Ascending aorta (tissue), 2 donors: ENCODE measurements around the gene C16orf92. TPM values are rescaled to one million over a fixed set of nuclear protein-coding genes. Genes with fewer than 3 reads are reported as not detected.

Source experiments
- DNase-seq, 2 donors: peaks; one replicate each; pipeline ENCODE4 v3.0.0-alpha.2; 2019; ENCODE audit warnings: low spot score in 2 of 2
- H3K27ac ChIP-seq, 2 donors: fragments of 200-600 bp; sonication (generic); one replicate each; pipeline ENCODE4 v1.5.1; 2016 to 2017; ENCODE audit warnings: mild to moderate bottlenecking in 1 of 2
- H3K27me3 ChIP-seq: fragments of 200-600 bp; sonication (generic); one replicate; pipeline ENCODE4 v1.5.1; 2017
- H3K36me3 ChIP-seq, 2 donors: fragments of 200-600 bp; sonication (generic); one replicate each; pipeline ENCODE4 v1.5.1; 2016
- H3K4me1 ChIP-seq, 2 donors: fragments of 200-600 bp; sonication (generic); one replicate each; pipeline ENCODE4 v1.5.1; 2016 to 2017; ENCODE audit warnings: mild to moderate bottlenecking in 1 of 2
- H3K4me3 ChIP-seq, 2 donors: fragments of 200-600 bp; sonication (generic); one replicate each; pipeline ENCODE4 v1.5.1; 2016 to 2017; ENCODE audit warnings: mild to moderate bottlenecking in 1 of 2
- H3K9me3 ChIP-seq, 2 donors: fragments of 200-600 bp; sonication (generic); one replicate each; pipeline ENCODE4 v1.5.1; 2016
- CTCF ChIP-seq, 3 experiments: fragments of 200-600 bp in 2 of 3; fragments of 450-650 bp in 1 of 3; sonication (generic) in 2 of 3; IDR thresholded peaks; one replicate each; pipeline ENCODE4 v1.5.1; 2016 to 2019; ENCODE audit warnings: antibody characterized with exemption in 3 of 3, mild to moderate bottlenecking in 1 of 3, moderate library complexity in 1 of 3
- intact Hi-C: fragments of 100-400 bp; cut with DNase I; formaldehyde crosslinking; loops from one replicate; pipeline ENCODE4 v1.15.1; 2023
- total RNA-seq: library from RNA; depleted of rRNA; stranded (reverse); fragments of >200 nt; gene quantifications from one replicate; pipeline ENCODE4 v1.1.0, GENCODE V29; 2016

The C16orf92 gene
- total RNA-seq, 1 donor from 2014 or later = not detected

DNA sequence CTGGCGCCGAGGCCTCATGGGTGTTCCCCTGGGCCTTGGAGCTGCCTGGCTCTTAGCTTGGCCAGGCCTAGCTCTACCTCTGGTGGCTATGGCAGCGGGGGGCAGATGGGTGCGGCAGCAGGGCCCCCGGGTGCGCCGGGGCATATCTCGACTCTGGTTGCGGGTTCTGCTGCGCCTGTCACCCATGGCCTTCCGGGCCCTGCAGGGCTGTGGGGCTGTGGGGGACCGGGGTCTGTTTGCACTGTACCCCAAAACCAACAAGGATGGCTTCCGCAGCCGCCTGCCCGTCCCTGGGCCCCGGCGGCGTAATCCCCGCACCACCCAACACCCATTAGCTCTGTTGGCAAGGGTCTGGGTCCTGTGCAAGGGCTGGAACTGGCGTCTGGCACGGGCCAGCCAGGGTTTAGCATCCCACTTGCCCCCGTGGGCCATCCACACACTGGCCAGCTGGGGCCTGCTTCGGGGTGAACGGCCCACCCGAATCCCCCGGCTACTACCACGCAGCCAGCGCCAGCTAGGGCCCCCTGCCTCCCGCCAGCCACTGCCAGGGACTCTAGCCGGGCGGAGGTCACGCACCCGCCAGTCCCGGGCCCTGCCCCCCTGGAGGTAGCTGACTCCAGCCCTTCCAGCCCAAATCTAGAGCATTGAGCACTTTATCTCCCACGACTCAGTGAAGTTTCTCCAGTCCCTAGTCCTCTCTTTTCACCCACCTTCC is 35.5 kb upstream of the C16orf92 start:
- DNase-seq = no peak
- intact Hi-C loops = no loop called here
- TF ChIP-seq CTCF (IDR thresholded peaks at IDR 0.05) = no peak
- no peak overlapping the region for H3K4me3 ChIP-seq
- H3K27ac ChIP-seq = no peak overlapping the region
- H3K4me1 ChIP-seq = no peaks in the 10 kb centered on the region
- H3K9me3 ChIP-seq = no peaks in the 10 kb centered on the region
- H3K36me3 ChIP-seq = peaks cover 84 to 100% of the 10 kb centered on the region in 2 donors
- no peaks in the 10 kb centered on the region for H3K27me3 ChIP-seq

GRCh38 chr16:29988346-29989075 is 34.5 kb upstream of the C16orf92 start:
- no peak for DNase-seq
- intact Hi-C loops = no loop called here
- Histone ChIP-seq H3K27me3 (no peaks in the 10 kb centered on the region), H3K27ac (no peak overlapping the region), H3K4me1 (no peaks in the 10 kb centered on the region), H3K4me3 (no peak overlapping the region), H3K36me3 (peaks cover 82 to 100% of the 10 kb centered on the region in 2 donors), H3K9me3 (no peaks in the 10 kb centered on the region)
- no peak for TF ChIP-seq CTCF (IDR thresholded peaks at IDR 0.05)

DNA sequence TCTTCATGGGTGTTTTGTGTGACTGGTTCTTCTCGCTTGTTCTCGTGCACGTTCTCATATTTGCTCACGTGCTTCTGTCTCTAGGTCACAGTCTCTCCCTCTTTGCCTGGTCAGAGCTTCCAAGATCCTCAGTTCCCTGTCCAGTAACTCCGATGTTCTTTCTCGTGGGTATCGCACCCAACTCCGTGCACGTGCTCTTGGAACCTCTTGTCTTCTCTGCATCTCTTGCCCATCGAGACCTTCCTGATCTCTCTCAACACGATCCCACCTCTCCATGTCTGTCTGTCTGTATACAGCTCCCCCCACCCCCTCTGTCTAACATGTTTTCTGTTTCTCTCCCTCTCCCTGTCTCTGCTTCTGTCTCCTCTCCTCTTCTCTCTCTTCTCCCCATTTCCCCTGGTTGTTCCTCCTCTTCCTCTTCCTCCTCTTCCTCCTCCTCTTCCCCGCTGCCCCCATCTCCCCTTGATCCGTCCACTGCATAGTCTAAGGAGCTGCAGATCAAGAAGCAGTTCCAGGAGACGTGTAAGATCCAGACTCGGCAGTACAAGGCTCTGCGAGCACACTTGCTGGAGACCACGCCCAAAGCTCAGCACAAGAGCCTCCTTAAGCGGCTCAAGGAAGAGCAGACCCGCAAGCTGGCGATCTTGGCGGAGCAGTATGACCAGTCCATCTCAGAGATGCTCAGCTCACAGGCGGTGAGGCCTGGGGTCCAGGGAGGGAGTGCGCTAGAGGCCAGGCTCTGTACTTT is 33.7 kb upstream of the C16orf92 start:
- TF ChIP-seq CTCF (IDR thresholded peaks at IDR 0.05) = no peak
- Histone ChIP-seq H3K9me3 (no peaks in the 10 kb centered on the region), H3K27me3 (no peaks in the 10 kb centered on the region), H3K36me3 (peaks cover 74 to 95% of the 10 kb centered on the region in 2 donors), H3K4me3 (no peak overlapping the region), H3K4me1 (no peaks in the 10 kb centered on the region), H3K27ac (no peak overlapping the region)
- intact Hi-C loops = no loop called here
- no peak for DNase-seq

GRCh38 chr16:29990034-29990433 is 33.0 kb upstream of the C16orf92 start:
- H3K27me3 ChIP-seq = no peaks in the 10 kb centered on the region
- TF ChIP-seq CTCF (IDR thresholded peaks at IDR 0.05) = no peak
- H3K27ac ChIP-seq = no peak overlapping the region
- no peak overlapping the region for H3K4me3 ChIP-seq
- H3K4me1 ChIP-seq = peaks cover 0 to 7% of the 10 kb centered on the region in 2 donors
- H3K36me3 ChIP-seq = peaks cover 70 to 87% of the 10 kb centered on the region in 2 donors
- no peaks in the 10 kb centered on the region for H3K9me3 ChIP-seq
- no peak for DNase-seq
- intact Hi-C loops = no loop called here

DNA sequence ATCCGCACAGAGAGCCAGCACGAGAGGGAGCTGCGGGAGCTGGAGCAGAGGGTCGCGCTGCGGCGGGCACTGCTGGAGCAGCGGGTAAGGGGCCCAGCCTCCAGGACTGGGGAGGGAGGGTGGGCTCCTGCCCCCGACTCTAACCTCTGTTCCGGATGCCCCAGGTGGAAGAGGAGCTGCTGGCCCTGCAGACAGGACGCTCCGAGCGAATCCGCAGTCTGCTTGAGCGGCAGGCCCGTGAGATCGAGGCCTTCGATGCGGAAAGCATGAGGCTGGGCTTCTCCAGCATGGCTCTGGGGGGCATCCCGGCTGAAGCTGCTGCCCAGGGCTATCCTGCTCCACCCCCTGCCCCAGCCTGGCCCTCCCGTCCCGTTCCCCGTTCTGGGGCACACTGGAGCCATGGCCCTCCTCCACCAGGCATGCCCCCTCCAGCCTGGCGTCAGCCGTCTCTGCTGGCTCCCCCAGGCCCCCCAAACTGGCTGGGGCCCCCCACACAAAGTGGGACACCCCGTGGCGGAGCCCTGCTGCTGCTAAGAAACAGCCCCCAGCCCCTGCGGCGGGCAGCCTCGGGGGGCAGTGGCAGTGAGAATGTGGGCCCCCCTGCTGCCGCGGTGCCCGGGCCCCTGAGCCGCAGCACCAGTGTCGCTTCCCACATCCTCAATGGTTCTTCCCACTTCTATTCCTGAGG is 32.0 kb upstream of the C16orf92 start:
- Histone ChIP-seq H3K36me3 (peaks cover 60 to 78% of the 10 kb centered on the region in 2 donors), H3K4me3 (no peak overlapping the region), H3K4me1 (peaks cover 0 to 8% of the 10 kb centered on the region in 2 donors), H3K27me3 (no peaks in the 10 kb centered on the region), H3K27ac (no peak overlapping the region), H3K9me3 (no peaks in the 10 kb centered on the region)
- intact Hi-C loops = no loop called here
- no peak for TF ChIP-seq CTCF (IDR thresholded peaks at IDR 0.05)
- DNase-seq = no peak
